ENCODE measurements around the gene RBM22. TPM values are rescaled to one million over a fixed set of nuclear protein-coding genes. Genes with fewer than 3 reads are reported as not detected.

Gene RBM22
- total RNA-seq, 1 donor from 2014 or later, result 36.0 TPM

- DNase-seq (ENCODE audit: low spot score), result no peak
- Mint-ChIP-seq H3K36me3 (ENCODE audit: low read depth) (peaks cover 1% of the 10 kb centered on the region), H3K4me1 (ENCODE audit: low read depth) (peaks cover 48% of the 10 kb centered on the region), H3K27ac (ENCODE audit: unreplicated experiment) (peak overlapping the region; percentile 67), H3K4me3 (ENCODE audit: unreplicated experiment) (no peak overlapping the region), H3K27me3 (ENCODE audit: low read depth) (no peaks in the 10 kb centered on the region), H3K9me3 (ENCODE audit: low read depth) (no peaks in the 10 kb centered on the region)
- TF ChIP-seq CTCF (IDR thresholded peaks at IDR 0.05), result no peak
Measured at GRCh38 chr5:150660108-150660831, 40.6 kb downstream of the RBM22 start.

- Mint-ChIP-seq H3K4me1 (ENCODE audit: low read depth) (peaks cover 45% of the 10 kb centered on the region), H3K4me3 (ENCODE audit: unreplicated experiment) (no peak overlapping the region), H3K9me3 (ENCODE audit: low read depth) (no peaks in the 10 kb centered on the region), H3K27me3 (ENCODE audit: low read depth) (no peaks in the 10 kb centered on the region), H3K27ac (ENCODE audit: unreplicated experiment) (peak overlapping the region; percentile 80), H3K36me3 (ENCODE audit: low read depth) (peaks cover 3% of the 10 kb centered on the region)
- DNase-seq (ENCODE audit: low spot score), result no peak
- TF ChIP-seq CTCF (IDR thresholded peaks at IDR 0.05), result no peak
Measured at GRCh38 chr5:150659360-150660107, 41.3 kb downstream of the RBM22 start.

- no peak for DNase-seq (ENCODE audit: low spot score)
- TF ChIP-seq CTCF (IDR thresholded peaks at IDR 0.05), result no peak
- Mint-ChIP-seq H3K27ac (ENCODE audit: unreplicated experiment) (peak overlapping the region; percentile 80), H3K4me1 (ENCODE audit: low read depth) (peaks cover 50% of the 10 kb centered on the region), H3K27me3 (ENCODE audit: low read depth) (no peaks in the 10 kb centered on the region), H3K36me3 (ENCODE audit: low read depth) (peaks cover 6% of the 10 kb centered on the region), H3K4me3 (ENCODE audit: unreplicated experiment) (no peak overlapping the region), H3K9me3 (ENCODE audit: low read depth) (no peaks in the 10 kb centered on the region)
Measured at GRCh38 chr5:150658699-150659265, 42.1 kb downstream of the RBM22 start.

- no peaks in the 10 kb centered on the region for H3K27me3 Mint-ChIP-seq (ENCODE audit: low read depth)
- H3K4me1 Mint-ChIP-seq (ENCODE audit: low read depth), result peaks cover 57% of the 10 kb centered on the region
- no peak overlapping the region for H3K4me3 Mint-ChIP-seq (ENCODE audit: unreplicated experiment)
- no peaks in the 10 kb centered on the region for H3K9me3 Mint-ChIP-seq (ENCODE audit: low read depth)
- no peak for DNase-seq (ENCODE audit: low spot score)
- peak overlapping the region; percentile 46 for H3K27ac Mint-ChIP-seq (ENCODE audit: unreplicated experiment)
- no peak for TF ChIP-seq CTCF (IDR thresholded peaks at IDR 0.05)
- H3K36me3 Mint-ChIP-seq (ENCODE audit: low read depth), result peaks cover 6% of the 10 kb centered on the region
Measured at GRCh38 chr5:150658121-150658520, 42.7 kb downstream of the RBM22 start.

Data from chondrocyte (in vitro differentiated cells).